ENCODE data around the gene PDE1A.
A peak's percentile ranks its signal among the peaks of the same experiment; 100 is the strongest.

Gene PDE1A

GRCh38 chr2:182248898-182249297, 177.9 kb downstream of the PDE1A start:
- TF ChIP-seq POLR2A (IDR thresholded peaks at IDR 0.05; ENCODE audit: low read depth, low read length), result no peak
- FAIRE-seq (no peak), DNase-seq (ENCODE audit: insufficient read length, low spot score) (no peak)

GRCh38 chr2:182248362-182248761, 178.5 kb downstream of the PDE1A start:
- DNase-seq (ENCODE audit: insufficient read length, low spot score) (no peak), FAIRE-seq (no peak)

GRCh38 chr2:182247831-182248230, 179.0 kb downstream of the PDE1A start:
- no peak for DNase-seq (ENCODE audit: insufficient read length, low spot score)
- FAIRE-seq, result no peak
- no peak for TF ChIP-seq POLR2A (IDR thresholded peaks at IDR 0.05; ENCODE audit: low read depth, low read length)

More at GRCh38 chr2:182248362-182248761, 178.5 kb downstream of the PDE1A start:
- no peak for TF ChIP-seq POLR2A (IDR thresholded peaks at IDR 0.05; ENCODE audit: low read depth, low read length)

GRCh38 chr2:182245963-182246362, 180.9 kb downstream of the PDE1A start:
- FAIRE-seq, result peak; percentile 94
- no peak for DNase-seq (ENCODE audit: insufficient read length, low spot score)
- no peak for TF ChIP-seq POLR2A (IDR thresholded peaks at IDR 0.05; ENCODE audit: low read depth, low read length)

- TF ChIP-seq POLR2A (IDR thresholded peaks at IDR 0.05; ENCODE audit: low read depth, low read length), result no peak
- no peak for DNase-seq (ENCODE audit: insufficient read length, low spot score)
- no peak for FAIRE-seq
Measured at GRCh38 chr2:182242609-182243008, 184.2 kb downstream of the PDE1A start.

- DNase-seq (ENCODE audit: insufficient read length, low spot score), result no peak
- no peak for FAIRE-seq
- no peak for TF ChIP-seq POLR2A (IDR thresholded peaks at IDR 0.05; ENCODE audit: low read depth, low read length)
Measured at GRCh38 chr2:182241936-182242335, 184.9 kb downstream of the PDE1A start.

- FAIRE-seq (no peak), DNase-seq (ENCODE audit: insufficient read length, low spot score) (no peak)
- no peak for TF ChIP-seq POLR2A (IDR thresholded peaks at IDR 0.05; ENCODE audit: low read depth, low read length)
Measured at GRCh38 chr2:182240862-182241371, 185.9 kb downstream of the PDE1A start.

GRCh38 chr2:182230561-182230960, 196.3 kb downstream of the PDE1A start:
- DNase-seq (ENCODE audit: insufficient read length, low spot score), result no peak
- peak; percentile 79 for FAIRE-seq
- no peak for TF ChIP-seq POLR2A (IDR thresholded peaks at IDR 0.05; ENCODE audit: low read depth, low read length)

- peak; percentile 87 for FAIRE-seq
- no peak for DNase-seq (ENCODE audit: insufficient read length, low spot score)
- no peak for TF ChIP-seq POLR2A (IDR thresholded peaks at IDR 0.05; ENCODE audit: low read depth, low read length)
Measured at GRCh38 chr2:182229297-182229696, 197.5 kb downstream of the PDE1A start.

- DNase-seq (ENCODE audit: insufficient read length, low spot score), result no peak
- peak; percentile 62 for FAIRE-seq
- no peak for TF ChIP-seq POLR2A (IDR thresholded peaks at IDR 0.05; ENCODE audit: low read depth, low read length)
Measured at GRCh38 chr2:182228741-182229140, 198.1 kb downstream of the PDE1A start.

GRCh38 chr2:182228073-182228473, 198.8 kb downstream of the PDE1A start:
- FAIRE-seq, result no peak
- TF ChIP-seq POLR2A (IDR thresholded peaks at IDR 0.05; ENCODE audit: low read depth, low read length), result no peak
- DNase-seq (ENCODE audit: insufficient read length, low spot score), result no peak

- no peak for DNase-seq (ENCODE audit: insufficient read length, low spot score)
- no peak for FAIRE-seq
- TF ChIP-seq POLR2A (IDR thresholded peaks at IDR 0.05; ENCODE audit: low read depth, low read length), result no peak
Measured at GRCh38 chr2:182226807-182227206, 200.0 kb downstream of the PDE1A start.

GRCh38 chr2:182224669-182225068, 202.2 kb downstream of the PDE1A start:
- FAIRE-seq (no peak), DNase-seq (ENCODE audit: insufficient read length, low spot score) (no peak)
- no peak for TF ChIP-seq POLR2A (IDR thresholded peaks at IDR 0.05; ENCODE audit: low read depth, low read length)

- FAIRE-seq, result no peak
- TF ChIP-seq POLR2A (IDR thresholded peaks at IDR 0.05; ENCODE audit: low read depth, low read length), result no peak
- DNase-seq (ENCODE audit: insufficient read length, low spot score), result no peak
Measured at GRCh38 chr2:182220998-182221397, 205.8 kb downstream of the PDE1A start.

GRCh38 chr2:182220335-182220734, 206.5 kb downstream of the PDE1A start:
- peak; percentile 11 for FAIRE-seq
- TF ChIP-seq POLR2A (IDR thresholded peaks at IDR 0.05; ENCODE audit: low read depth, low read length), result no peak

GRCh38 chr2:182210669-182211068, 216.2 kb downstream of the PDE1A start:
- no peak for DNase-seq (ENCODE audit: insufficient read length, low spot score)
- no peak for TF ChIP-seq POLR2A (IDR thresholded peaks at IDR 0.05; ENCODE audit: low read depth, low read length)
- no peak for FAIRE-seq

More at GRCh38 chr2:182220335-182220734, 206.5 kb downstream of the PDE1A start:
- DNase-seq (ENCODE audit: insufficient read length, low spot score), result no peak
